HepG2 (cell line): ENCODE measurements around the gene ATXN2. TPM values are rescaled to one million over a fixed set of nuclear protein-coding genes. Genes with fewer than 3 reads are reported as not detected.

ENCODE experiments used
- ARNT ChIP-seq: fragments of 450-650 bp; IDR thresholded peaks from 2 replicates; pipeline ENCODE4 v1.6.1; 2017
- GABPA ChIP-seq, 2 experiments: IDR thresholded peaks; 2 replicates each; pipeline ENCODE4 v1.6.1; 2011 to 2016; ENCODE audit warnings: low read depth in 2 of 2, low read length in 1 of 2, missing biosample characterization in 1 of 2, missing genetic modification characterization in 1 of 2
- HIVEP1 ChIP-seq: sonication (generic); formaldehyde crosslinking; IDR thresholded peaks from 2 replicates; pipeline ENCODE4 v1.4.0; 2020; ENCODE audit warnings: mild to moderate bottlenecking, missing genetic modification reagents
- KLF16 ChIP-seq, 2 experiments: sonication (generic) in 1 of 2; formaldehyde crosslinking in 1 of 2; IDR thresholded peaks; 2 replicates each; pipeline versions ENCODE4 v1.6.1 to v1.8.0; 2016 to 2023; ENCODE audit warnings: missing genetic modification reagents in 2 of 2, missing compliant biosample characterization in 1 of 2
- MIXL1 ChIP-seq: IDR thresholded peaks from 2 replicates; pipeline ENCODE4 v1.6.1; 2016
- PHF8 ChIP-seq: sonication (generic); formaldehyde crosslinking; IDR thresholded peaks from 2 replicates; pipeline ENCODE4 v1.5.0; 2020; ENCODE audit warnings: missing genetic modification reagents
- RBM39 ChIP-seq: fragments of 200-400 bp; formaldehyde crosslinking; IDR thresholded peaks from one replicate; pipeline ENCODE4 v1.6.1; 2018; ENCODE audit warnings: antibody characterized with exemption, mild to moderate bottlenecking, low read depth, low read length; ENCODE audit not compliant: poor library complexity, severe bottlenecking
- SALL1 ChIP-seq: sonication (generic); formaldehyde crosslinking; IDR thresholded peaks from 2 replicates; pipeline ENCODE4 v1.8.0; 2022; ENCODE audit warnings: mild to moderate bottlenecking, missing genetic modification reagents
- SAP130 ChIP-seq: IDR thresholded peaks from 2 replicates; pipeline ENCODE4 v1.6.1; 2016; ENCODE audit warnings: low read depth
- SIN3A ChIP-seq: IDR thresholded peaks from 2 replicates; pipeline ENCODE4 v1.6.1; 2011; ENCODE audit warnings: low read depth, mild to moderate bottlenecking, control low read depth, low read length, borderline replicate concordance
- SKI ChIP-seq: fragments of 450-650 bp; IDR thresholded peaks from one replicate; pipeline ENCODE4 v1.6.1; 2018; ENCODE audit warnings: mild to moderate bottlenecking; ENCODE audit not compliant: partially characterized antibody
- SOX6 ChIP-seq, 2 experiments: fragments of 450-650 bp in 1 of 2; sonication (generic) in 1 of 2; formaldehyde crosslinking in 1 of 2; IDR thresholded peaks; 2 replicates each; pipeline versions ENCODE4 v1.4.0 to v1.6.1; 2017 to 2020; ENCODE audit warnings: antibody characterized with exemption in 1 of 2, mild to moderate bottlenecking in 1 of 2, missing genetic modification reagents in 1 of 2
- SRSF1 ChIP-seq: fragments of 200-400 bp; formaldehyde crosslinking; optimal IDR thresholded peaks from 2 replicates; pipeline ENCODE3; 2017; ENCODE audit warnings: mild to moderate bottlenecking, low read depth, low read length, moderate library complexity
- SRY ChIP-seq: sonication (generic); formaldehyde crosslinking; IDR thresholded peaks from 2 replicates; pipeline ENCODE4 v1.8.0; 2022; ENCODE audit warnings: mild to moderate bottlenecking, missing genetic modification reagents
- TEAD3 ChIP-seq: optimal IDR thresholded peaks from 2 replicates; pipeline ENCODE3; 2016; ENCODE audit warnings: borderline replicate concordance
- ZNF253 ChIP-seq: sonication (generic); formaldehyde crosslinking; IDR thresholded peaks from 2 replicates; pipeline ENCODE4 v1.8.0; 2022; ENCODE audit warnings: mild to moderate bottlenecking, missing genetic modification reagents, borderline replicate concordance
- polyA plus RNA-seq, 8 experiments: library from polyadenylated mRNA; depleted of rRNA in 3 of 8; stranded (reverse) in 7 of 8; unstranded in 1 of 8; fragments of >200 nt; fragmentation: Illumina TruSeq in 4 of 8; extraction: Trizol in 4 of 8; gene quantifications; 2 replicates each; pipeline versions ENCODE4 v1.2.1 to v1.2.3, GENCODE V29; 2011 to 2016; ENCODE audit warnings: low read depth in 4 of 8, missing spikeins in 1 of 8, mixed read lengths in 1 of 8; ENCODE audit not compliant: insufficient read depth in 1 of 8
- total RNA-seq, 5 experiments: library from RNA; depleted of rRNA; stranded (reverse); fragments of >200 nt; fragmentation: Illumina TruSeq; extraction: Trizol; gene quantifications; 2 replicates each; pipeline ENCODE4 v1.2.3, GENCODE V29; 2016; ENCODE audit warnings: low read depth in 1 of 5
- TF ChIP-seq, protein P1 (sequence below): sonication (generic); formaldehyde crosslinking; IDR thresholded peaks from 2 replicates; pipeline ENCODE4 v1.8.0; 2022; ENCODE audit warnings: mild to moderate bottlenecking, missing genetic modification reagents, borderline replicate concordance
- TF ChIP-seq, protein P2 (sequence below): sonication (generic); formaldehyde crosslinking; IDR thresholded peaks from 2 replicates; pipeline ENCODE4 v1.4.0; 2020; ENCODE audit warnings: missing genetic modification reagents
- TF ChIP-seq, protein P3 (sequence below), 2 experiments: sonication (generic) in 1 of 2; formaldehyde crosslinking in 1 of 2; IDR thresholded peaks; 2 replicates each; pipeline versions ENCODE4 v1.4.0 to v1.6.1; 2016 to 2020; ENCODE audit warnings: borderline replicate concordance in 1 of 2, low read depth in 1 of 2, mild to moderate bottlenecking in 1 of 2, missing genetic modification reagents in 1 of 2
- TF ChIP-seq, protein P4 (sequence below): sonication (generic); formaldehyde crosslinking; IDR thresholded peaks from 2 replicates; pipeline ENCODE4 v1.5.1; 2020; ENCODE audit warnings: missing genetic modification reagents, mild to moderate bottlenecking, borderline replicate concordance

ATXN2 gene
- total and polyA plus RNA-seq, 2 of the 13 experiments (the other 11 are each of a cell fraction or from before 2014, with no cell fraction given) = 18.1 to 27.1 TPM

DNA sequence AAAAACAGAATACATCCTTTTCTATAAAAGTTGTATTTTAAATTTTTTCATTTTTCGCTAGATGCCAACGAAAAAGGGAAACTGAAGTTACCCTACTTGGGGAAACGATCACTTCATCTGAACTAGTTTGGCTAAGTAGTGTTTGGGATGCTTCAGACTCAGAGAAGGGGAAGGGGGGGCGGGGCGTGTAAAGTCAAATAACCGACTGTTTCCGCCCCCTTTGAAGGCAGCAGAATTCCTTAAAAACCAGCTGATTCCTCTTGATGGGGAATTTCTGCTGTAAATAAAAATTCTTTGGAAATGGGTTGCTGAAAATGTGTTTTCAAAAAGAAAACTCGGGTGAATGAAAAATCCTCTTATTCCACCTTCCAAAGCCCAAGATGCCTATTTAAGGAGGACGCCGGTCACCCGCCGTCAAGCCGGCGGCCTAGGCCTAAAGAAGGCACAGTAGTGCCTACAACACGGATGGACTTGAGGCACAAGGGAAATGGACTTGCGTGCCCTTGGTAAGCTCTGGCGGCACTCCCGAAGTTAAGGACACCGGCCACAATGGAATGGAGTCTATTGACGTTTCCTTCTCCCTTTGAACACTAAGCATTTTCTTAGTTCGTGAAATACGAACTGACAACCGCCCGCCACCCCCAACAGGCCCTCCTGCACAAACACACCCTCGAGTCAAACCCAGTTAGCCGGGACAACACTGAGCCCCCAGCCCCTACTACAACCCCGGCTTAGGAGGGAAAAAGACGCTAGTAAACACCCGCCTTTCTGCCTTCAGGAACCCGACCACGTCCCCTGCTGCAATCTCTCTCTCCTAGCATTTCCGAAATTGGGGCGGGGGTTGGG, 1.9 kb downstream of the ATXN2 start (continued):
- TF ChIP-seq, protein P1, sequence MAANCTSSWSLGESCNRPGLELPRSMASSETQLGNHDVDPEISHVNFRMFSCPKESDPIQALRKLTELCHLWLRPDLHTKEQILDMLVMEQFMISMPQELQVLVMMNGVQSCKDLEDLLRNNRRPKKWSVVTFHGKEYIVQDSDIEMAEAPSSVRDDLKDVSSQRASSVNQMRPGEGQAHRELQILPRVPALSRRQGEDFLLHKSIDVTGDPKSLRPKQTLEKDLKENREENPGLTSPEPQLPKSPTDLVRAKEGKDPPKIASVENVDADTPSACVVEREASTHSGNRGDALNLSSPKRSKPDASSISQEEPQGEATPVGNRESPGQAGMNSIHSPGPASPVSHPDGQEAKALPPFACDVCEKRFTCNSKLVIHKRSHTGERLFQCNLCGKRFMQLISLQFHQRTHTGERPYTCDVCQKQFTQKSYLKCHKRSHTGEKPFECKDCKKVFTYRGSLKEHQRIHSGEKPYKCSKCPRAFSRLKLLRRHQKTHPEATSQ = no peak
- TF ChIP-seq HIVEP1 (CRISPR knock-in tag) (0 out of 2 replicates have a peak, but pooled peaks have one; percentile 9), PHF8 (CRISPR knock-in tag) (peak; percentile 25; the same call in 1 of the 2 replicates), SOX6 (IDR thresholded peaks at IDR 0.05) (no peak), SOX6 (CRISPR knock-in tag; IDR thresholded peaks at IDR 0.05) (peak; percentile 63), GABPA (IDR thresholded peaks at IDR 0.05; ENCODE audit: low read depth, low read length) (no peak), GABPA (CRISPR knock-in tag; IDR thresholded peaks at IDR 0.05; ENCODE audit: low read depth) (0 out of 2 replicates have a peak, but pooled peaks have one; percentile 7), TEAD3 (CRISPR knock-in tag) (peak; percentile 46), SIN3A (peak; percentile 45; the same call in 1 of the 2 replicates), SKI (peak; percentile 10), SAP130 (CRISPR knock-in tag) (peak; percentile 74), MIXL1 (CRISPR knock-in tag) (0 out of 2 replicates have a peak, but pooled peaks have one; percentile 19), SRY (0 out of 2 replicates have a peak, but pooled peaks have one; percentile 2), ZNF253 (CRISPR knock-in tag) (no peak), KLF16 (CRISPR knock-in tag; IDR thresholded peaks at IDR 0.05) (0 out of 4 replicates have a peak, but pooled peaks of 1 of the 2 experiments have one; percentile 23), SRSF1 (no peak), ARNT (no peak), RBM39 (peak; percentile 28), SALL1 (CRISPR knock-in tag) (0 out of 2 replicates have a peak, but pooled peaks have one; percentile 26)
- TF ChIP-seq, protein P2, sequence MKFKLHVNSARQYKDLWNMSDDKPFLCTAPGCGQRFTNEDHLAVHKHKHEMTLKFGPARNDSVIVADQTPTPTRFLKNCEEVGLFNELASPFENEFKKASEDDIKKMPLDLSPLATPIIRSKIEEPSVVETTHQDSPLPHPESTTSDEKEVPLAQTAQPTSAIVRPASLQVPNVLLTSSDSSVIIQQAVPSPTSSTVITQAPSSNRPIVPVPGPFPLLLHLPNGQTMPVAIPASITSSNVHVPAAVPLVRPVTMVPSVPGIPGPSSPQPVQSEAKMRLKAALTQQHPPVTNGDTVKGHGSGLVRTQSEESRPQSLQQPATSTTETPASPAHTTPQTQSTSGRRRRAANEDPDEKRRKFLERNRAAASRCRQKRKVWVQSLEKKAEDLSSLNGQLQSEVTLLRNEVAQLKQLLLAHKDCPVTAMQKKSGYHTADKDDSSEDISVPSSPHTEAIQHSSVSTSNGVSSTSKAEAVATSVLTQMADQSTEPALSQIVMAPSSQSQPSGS = 0 out of 2 replicates have a peak, but pooled peaks have one; percentile 0
- TF ChIP-seq, protein P3, sequence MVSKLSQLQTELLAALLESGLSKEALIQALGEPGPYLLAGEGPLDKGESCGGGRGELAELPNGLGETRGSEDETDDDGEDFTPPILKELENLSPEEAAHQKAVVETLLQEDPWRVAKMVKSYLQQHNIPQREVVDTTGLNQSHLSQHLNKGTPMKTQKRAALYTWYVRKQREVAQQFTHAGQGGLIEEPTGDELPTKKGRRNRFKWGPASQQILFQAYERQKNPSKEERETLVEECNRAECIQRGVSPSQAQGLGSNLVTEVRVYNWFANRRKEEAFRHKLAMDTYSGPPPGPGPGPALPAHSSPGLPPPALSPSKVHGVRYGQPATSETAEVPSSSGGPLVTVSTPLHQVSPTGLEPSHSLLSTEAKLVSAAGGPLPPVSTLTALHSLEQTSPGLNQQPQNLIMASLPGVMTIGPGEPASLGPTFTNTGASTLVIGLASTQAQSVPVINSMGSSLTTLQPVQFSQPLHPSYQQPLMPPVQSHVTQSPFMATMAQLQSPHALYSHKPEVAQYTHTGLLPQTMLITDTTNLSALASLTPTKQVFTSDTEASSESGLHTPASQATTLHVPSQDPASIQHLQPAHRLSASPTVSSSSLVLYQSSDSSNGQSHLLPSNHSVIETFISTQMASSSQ (IDR thresholded peaks at IDR 0.05; ENCODE audit: low read depth) = no peak
- TF ChIP-seq, protein P3 (CRISPR knock-in tag; IDR thresholded peaks at IDR 0.05; ENCODE audit: borderline replicate concordance) = no peak
- TF ChIP-seq, protein P4, sequence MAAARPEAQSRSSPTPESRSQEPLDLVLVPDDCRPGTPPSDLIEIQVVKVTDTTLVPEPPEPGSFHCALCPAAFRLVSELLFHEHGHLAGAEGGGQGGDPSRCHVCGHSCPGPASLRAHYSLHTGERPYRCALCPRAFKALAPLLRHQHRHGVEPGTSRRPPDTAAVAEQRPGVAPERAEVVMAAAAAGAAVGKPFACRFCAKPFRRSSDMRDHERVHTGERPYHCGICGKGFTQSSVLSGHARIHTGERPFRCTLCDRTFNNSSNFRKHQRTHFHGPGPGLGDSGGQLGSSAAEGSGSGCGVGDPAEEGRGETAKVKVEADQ (CRISPR knock-in tag) = no peak
